ENCODE data around the gene GAB1. TPM values are rescaled to one million over a fixed set of nuclear protein-coding genes. Genes with fewer than 3 reads are reported as not detected.

The GAB1 gene
- total RNA-seq, 1 donor from 2014 or later, result 0.30 TPM

- intact Hi-C loops (cut with micrococcal nuclease), result no loop called here
Measured at GRCh38 chr4:143477487-143477886, 140.8 kb downstream of the GAB1 start.

GRCh38 chr4:143481361-143481760, 144.7 kb downstream of the GAB1 start:
- intact Hi-C loops (cut with micrococcal nuclease), result no loop called here

- intact Hi-C loops (cut with micrococcal nuclease), result no loop called here
Measured at GRCh38 chr4:143482840-143483239, 146.2 kb downstream of the GAB1 start.

GRCh38 chr4:143486314-143486713, 149.6 kb downstream of the GAB1 start:
- intact Hi-C loops (cut with micrococcal nuclease), result no loop called here

- intact Hi-C loops (cut with micrococcal nuclease), result no loop called here
Measured at GRCh38 chr4:143488687-143489086, 152.0 kb downstream of the GAB1 start.

- intact Hi-C loops (cut with micrococcal nuclease), result no loop called here
Measured at GRCh38 chr4:143489106-143489505, 152.4 kb downstream of the GAB1 start.

GRCh38 chr4:143498021-143498420, 161.3 kb downstream of the GAB1 start:
- intact Hi-C loops (cut with micrococcal nuclease), result no loop called here

- intact Hi-C loops (cut with micrococcal nuclease), result no loop called here
Measured at GRCh38 chr4:143502231-143502630, 165.6 kb downstream of the GAB1 start.

GRCh38 chr4:143506031-143506430, 169.4 kb downstream of the GAB1 start:
- intact Hi-C loops (cut with micrococcal nuclease), result no loop called here

- intact Hi-C loops (cut with micrococcal nuclease), result loop anchor here (2.0 to 10.0 kb wide), 3 partner anchors 817 to 1587 kb away; partner anchors contain the start of genes ABCE1 and ANAPC10
Measured at GRCh38 chr4:143511906-143512305, 175.2 kb downstream of the GAB1 start.

GRCh38 chr4:143512978-143513313, 176.3 kb downstream of the GAB1 start:
- intact Hi-C loops (cut with micrococcal nuclease), result loop anchor here (1.0 to 10.0 kb wide), 8 partner anchors 46 to 1667 kb away; partner anchors contain the start of genes ABCE1, ANAPC10, GAB1 and INPP4B

- intact Hi-C loops (cut with micrococcal nuclease), result loop anchor here (1.0 to 10.0 kb wide), 8 partner anchors 46 to 1667 kb away; partner anchors contain the start of genes ABCE1, ANAPC10, GAB1 and INPP4B
Measured at GRCh38 chr4:143513314-143514168, 176.9 kb downstream of the GAB1 start, which contains the start of gene SMARCA5. SMARCA5 (plus strand) TSS chr4:143513702; CDS start chr4:143513925, 223 bp downstream.

GRCh38 chr4:143514169-143514495, 177.5 kb downstream of the GAB1 start:
- intact Hi-C loops (cut with micrococcal nuclease), result loop anchor here (5.0 to 10.0 kb wide), 2 partner anchors 819 to 1097 kb away; no protein-coding TSS in a partner anchor

GRCh38 chr4:143514497-143514896, 177.8 kb downstream of the GAB1 start:
- intact Hi-C loops (cut with micrococcal nuclease), result loop anchor here (5.0 to 10.0 kb wide), 2 partner anchors 820 to 1097 kb away; no protein-coding TSS in a partner anchor

GRCh38 chr4:143514901-143515300, 178.2 kb downstream of the GAB1 start:
- intact Hi-C loops (cut with micrococcal nuclease), result loop anchor here (5.0 to 10.0 kb wide), 2 partner anchors 820 to 1098 kb away; no protein-coding TSS in a partner anchor

GRCh38 chr4:143515905-143516304, 179.2 kb downstream of the GAB1 start:
- intact Hi-C loops (cut with micrococcal nuclease), result loop anchor here (10.0 kb wide), 1 partner anchor 821 kb away; no protein-coding TSS in a partner anchor

GRCh38 chr4:143517764-143518163, 181.1 kb downstream of the GAB1 start:
- intact Hi-C loops (cut with micrococcal nuclease), result loop anchor here (10.0 kb wide), 1 partner anchor 823 kb away; no protein-coding TSS in a partner anchor

Other genes starting within 250 kb of the GAB1 start
- gene USP38, start 152.0 kb upstream of the GAB1 start, total RNA-seq, result 24.9 and 25.7 TPM in 2 replicates
- gene SMARCA5, start 176.8 kb downstream of the GAB1 start, total RNA-seq, result 42.7 and 43.9 TPM in 2 replicates

Data from T-helper 2 cell treated with Interferon-gamma antibody and Interleukin-4, amounts not matched to agents 100 ng/mL and 5 ng/mL, for 36 hours (primary cell).